Fibroblast of lung (primary cell): ENCODE data around the gene SHISA9.

Experiments
- CTCF ChIP-seq, 2 donors: IDR thresholded peaks in 1 of 2; conservative IDR thresholded peaks in 1 of 2; 1 replicate in 1 of 2; 2 replicates in 1 of 2; pipeline ENCODE4 v1.5.1; 2011 to 2012; ENCODE audit warnings: low read length in 2 of 2, control low read depth in 1 of 2, inconsistent platforms in 1 of 2, low read depth in 1 of 2, mild to moderate bottlenecking in 1 of 2
- EZH2 ChIP-seq: IDR thresholded peaks from 2 replicates; pipeline ENCODE4 v1.5.1; 2012; ENCODE audit warnings: low read length, control low read depth, mild to moderate bottlenecking; ENCODE audit errors: missing control alignments

- TF ChIP-seq CTCF (conservative IDR thresholded peaks at IDR 0.05 in 1 of 2, IDR thresholded peaks at IDR 0.05 in 1 of 2; ENCODE audit: low read depth in 1 of 2, low read length in 2 of 2) (no peak), EZH2 (no peak)
Observed at GRCh38 chr16:13047276-13047675, 145.9 kb downstream of the SHISA9 start.
